GM18520 (cell line): ENCODE measurements around the gene ANKRD45.
"Not testable (repeated sequence)": the region's sequence is repeated elsewhere in the genome, so short reads cannot be mapped to it uniquely, and the experiment has no call there.

Experiments
- ATAC-seq: cut with Tn5 transposase; IDR thresholded peaks from one replicate; pipeline ENCODE4 v1.9.1; 2021; ENCODE audit not compliant: unreplicated experiment

ANKRD45 gene

GRCh38 chr1:173573596-173573995 is 96.1 kb downstream of the ANKRD45 start:
- ATAC-seq = no peak

DNA sequence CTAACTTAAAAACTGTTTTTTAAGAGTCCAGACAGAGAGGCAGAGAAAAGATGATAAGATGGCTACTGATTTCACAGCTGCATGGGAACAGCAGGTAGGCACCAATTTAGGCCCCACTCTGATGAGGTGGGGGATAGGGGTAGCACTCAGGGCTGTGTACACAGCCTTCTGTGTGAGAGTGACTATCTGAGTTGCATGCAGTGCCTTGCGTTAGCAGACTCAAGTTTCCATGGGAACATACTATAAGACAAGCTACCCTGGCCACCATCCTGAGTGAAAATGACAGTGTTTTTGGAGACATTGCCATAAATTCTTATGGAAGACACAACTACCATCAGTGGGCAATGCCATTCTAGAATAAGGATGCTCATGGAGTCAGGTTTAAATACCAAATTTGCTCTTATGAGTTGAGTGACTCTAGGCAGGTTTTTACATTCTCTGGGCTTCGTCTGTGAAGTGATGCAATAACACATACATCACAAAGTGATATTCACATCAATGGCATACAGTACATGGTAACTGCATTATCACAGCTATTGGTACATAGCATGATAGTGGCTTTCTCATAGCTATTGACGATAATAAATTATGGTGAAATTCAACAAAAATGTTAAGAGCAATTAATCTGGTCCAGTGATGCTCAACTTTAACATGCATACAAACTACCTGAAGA is 97.3 kb downstream of the ANKRD45 start:
- no peak for ATAC-seq

GRCh38 chr1:173570370-173571007 is 99.2 kb downstream of the ANKRD45 start:
- peak; percentile 71 for ATAC-seq

- ATAC-seq = no peak
Measured at GRCh38 chr1:173568483-173568882, 101.2 kb downstream of the ANKRD45 start.

GRCh38 chr1:173563846-173564245 is 105.8 kb downstream of the ANKRD45 start:
- not testable (repeated sequence) for ATAC-seq

DNA sequence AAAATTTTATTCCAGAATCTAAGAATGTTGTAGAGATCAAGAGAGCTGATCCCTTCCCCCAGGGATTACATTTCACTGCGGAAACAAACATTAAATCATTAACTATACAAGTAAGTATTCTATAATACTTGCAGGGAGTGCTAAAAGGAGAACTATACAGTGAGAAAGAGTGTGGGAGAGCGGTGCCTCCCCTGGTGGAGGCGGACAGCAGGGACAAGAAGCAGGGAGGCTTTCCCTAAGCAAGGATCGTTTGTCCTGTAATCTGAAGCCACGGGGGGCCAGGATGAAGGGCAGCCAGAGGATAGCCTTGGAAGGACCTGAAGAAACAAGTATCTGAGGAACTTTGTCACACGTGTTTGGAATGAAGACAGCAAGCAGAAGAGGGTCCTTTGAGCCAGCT is 106.8 kb downstream of the ANKRD45 start:
- ATAC-seq = no peak

GRCh38 chr1:173561263-173561662 is 108.4 kb downstream of the ANKRD45 start:
- no peak for ATAC-seq

DNA sequence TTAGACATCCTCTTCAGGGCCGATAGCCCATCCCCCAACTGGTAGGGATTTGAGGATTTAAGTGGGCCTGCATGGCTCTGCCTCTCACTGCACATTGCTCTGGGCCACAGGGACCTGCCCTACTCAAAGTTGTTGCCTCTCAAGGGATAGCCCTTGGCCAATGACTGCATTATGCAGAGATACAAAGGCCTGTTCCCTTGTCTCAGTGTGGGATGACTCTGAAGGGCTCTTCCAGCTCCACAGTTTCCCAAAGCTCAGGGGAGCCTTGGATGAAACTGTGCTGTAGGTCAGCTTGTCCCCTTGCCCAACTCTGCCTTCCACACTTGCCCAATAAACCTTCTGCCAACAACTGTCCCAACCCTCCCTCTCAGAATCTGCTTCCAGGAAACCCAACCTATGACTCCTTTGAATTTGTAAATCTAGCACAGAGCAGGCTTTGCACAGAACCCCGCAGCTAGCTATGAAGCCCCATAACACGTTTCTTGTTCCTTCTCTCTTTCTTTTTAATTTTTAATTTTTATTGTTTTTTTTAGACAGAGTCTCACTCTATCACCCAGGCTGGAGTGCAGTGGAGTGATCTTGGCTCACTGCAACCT is 109.3 kb downstream of the ANKRD45 start:
- ATAC-seq = no peak
